IPS-NIHi7 (cell line): ENCODE measurements around the gene ART4.

Experiments used
- DNase-seq: peaks from one replicate; pipeline ENCODE4 v3.0.0; 2012; ENCODE audit warnings: mixed read lengths; ENCODE audit errors: extremely low spot score

The ART4 gene

DNA sequence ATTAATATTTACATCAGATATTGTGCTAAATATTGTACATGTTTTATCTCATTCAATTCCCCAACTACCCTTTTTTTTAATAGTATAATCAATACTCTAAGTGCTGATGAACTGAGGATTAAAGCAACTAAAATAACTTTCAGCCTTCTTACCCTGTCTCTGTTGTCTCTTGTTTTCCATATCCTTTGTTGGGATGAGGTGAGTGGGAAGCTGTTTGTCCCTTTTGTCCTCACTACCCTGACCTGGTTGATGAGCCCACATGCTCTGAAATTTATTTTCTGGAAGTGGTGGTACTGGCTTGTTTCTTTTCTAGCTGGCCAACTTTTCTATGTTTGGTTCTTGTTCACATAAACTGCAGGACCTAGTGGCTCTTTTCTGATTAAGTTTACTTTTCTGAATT lies 9.6 kb upstream of the ART4 start:
- no peak for DNase-seq

DNA sequence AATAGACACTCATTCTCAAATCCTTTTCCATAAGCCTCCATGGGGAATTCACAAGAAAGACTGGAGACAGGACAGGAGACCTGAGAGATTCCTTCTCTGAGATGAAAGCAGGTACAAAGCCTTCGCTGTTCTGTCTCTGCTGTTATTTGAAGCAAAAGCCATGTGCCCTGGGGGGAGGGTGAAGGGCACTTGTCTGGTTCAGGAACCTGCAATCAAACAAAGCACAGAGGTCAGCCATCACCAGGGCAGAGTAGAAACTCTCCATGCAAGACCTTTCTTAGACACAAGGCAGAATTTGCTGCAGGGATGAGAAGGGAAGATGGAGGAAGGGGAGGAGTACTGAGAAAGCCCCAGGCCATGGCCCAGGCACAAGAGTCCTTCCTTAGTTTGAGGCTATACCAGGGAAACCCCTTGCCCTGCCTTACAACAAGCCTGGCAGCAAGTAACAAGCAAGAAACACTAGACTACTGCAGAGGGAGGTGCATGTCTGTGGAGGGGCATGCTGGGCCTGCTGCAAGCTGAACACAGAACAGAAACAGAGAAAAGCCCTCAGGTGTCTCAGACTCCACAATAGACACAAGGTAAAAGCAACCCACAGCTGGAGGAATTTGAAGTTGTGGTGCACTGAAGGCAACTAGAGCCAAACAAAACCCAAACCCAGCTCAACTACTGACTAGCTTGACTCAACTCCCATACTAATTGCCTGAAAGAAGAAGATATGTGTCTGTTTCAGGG lies 7.8 kb upstream of the ART4 start:
- DNase-seq = no peak

DNA sequence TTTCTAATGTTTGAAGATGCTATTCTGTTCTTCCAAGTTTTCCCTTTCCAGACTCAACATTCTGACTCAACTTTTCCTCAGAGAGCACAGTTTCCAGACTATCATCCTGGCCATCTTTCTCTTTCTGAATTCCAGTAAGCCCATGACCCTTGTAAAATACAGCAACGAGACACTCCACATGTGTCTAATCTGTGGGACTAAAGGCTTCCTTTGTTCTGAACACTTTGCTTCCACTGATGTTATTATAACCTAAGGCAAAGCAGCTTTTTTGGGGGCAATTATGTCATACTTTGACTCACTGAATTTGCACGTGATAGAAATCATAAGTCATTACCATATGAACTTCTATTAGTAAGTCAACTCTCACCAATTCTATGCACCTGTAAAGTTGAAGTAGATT lies 6.3 kb upstream of the ART4 start:
- no peak for DNase-seq

DNA sequence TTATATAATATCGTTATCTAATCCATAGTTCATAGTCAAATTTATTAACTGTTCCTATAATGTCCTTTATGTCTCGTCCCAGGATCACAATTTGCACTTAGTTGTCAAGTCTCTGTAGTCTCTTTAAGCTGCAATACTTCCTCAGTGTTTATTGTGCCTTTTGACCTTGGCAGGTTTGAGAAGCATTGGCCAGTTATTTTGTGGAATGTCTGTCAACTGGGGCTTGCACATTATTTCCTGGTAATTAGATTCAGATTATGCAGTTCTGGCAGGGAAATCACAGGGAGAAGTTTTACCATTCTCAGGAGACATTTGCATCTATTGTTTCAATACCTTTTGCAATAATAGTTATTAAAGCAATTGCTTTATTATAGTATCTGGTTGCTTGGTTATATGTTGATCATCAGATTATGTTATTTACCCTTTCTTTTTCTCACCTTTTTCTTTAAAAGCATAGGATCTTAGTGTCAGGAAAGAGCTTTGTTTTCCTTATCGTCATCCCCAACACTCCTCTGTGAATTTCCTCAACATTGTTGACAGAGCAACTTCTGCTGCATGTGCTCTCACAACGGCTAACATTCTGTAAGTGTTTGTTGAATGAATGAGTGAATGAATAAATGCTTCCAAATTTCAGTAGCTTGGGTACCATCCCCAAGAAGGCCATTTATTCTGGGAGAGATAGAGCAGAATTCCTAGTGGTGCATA lies 3.7 kb upstream of the ART4 start:
- no peak for DNase-seq

GRCh38 chr12:14846042-14846587 lies 2.8 kb upstream of the ART4 start:
- DNase-seq = no peak

GRCh38 chr12:14845350-14845750 lies 2.0 kb upstream of the ART4 start:
- DNase-seq = peak; percentile 67

GRCh38 chr12:14844401-14844800 lies 1.1 kb upstream of the ART4 start:
- DNase-seq = no peak

DNA sequence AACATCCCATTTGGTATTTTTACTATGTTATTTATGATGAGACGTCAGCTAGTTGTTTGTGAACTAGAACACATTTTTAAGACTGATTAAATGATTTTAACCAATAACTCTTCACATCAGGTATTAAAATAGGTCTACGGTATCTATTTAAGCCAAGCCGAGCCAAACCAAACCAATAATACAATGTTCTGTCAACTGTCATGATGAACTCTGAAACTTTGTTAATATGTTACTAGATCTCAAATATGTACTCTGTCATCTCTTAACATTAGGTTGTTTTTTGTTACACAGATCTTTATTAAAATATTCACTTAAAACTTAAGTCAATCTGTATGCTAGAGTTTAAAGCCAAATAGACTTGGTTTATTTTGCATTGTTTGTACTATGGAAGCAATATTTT lies 1.0 kb downstream of the ART4 start:
- no peak for DNase-seq

DNA sequence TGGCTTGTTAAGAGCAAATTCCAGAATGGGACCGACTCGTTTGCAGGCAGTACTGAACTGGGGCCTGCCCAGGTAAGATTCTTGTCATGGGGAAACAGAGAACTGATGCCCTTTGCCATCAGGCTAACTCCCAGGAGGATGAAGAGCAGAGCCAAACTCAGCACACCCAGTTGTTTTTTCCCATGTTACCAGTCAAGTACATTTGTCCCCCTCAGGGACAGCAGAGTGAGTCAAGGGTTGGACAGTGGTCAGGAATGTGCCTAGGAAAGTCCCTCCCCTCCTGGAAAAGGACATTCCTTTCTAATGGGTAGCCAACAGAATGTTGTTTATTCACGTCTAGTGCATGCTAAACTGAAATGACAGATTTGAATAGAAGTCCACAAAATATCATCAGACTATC lies 1.6 kb downstream of the ART4 start:
- no peak for DNase-seq

- no peak for DNase-seq
These were observed 2.7 kb downstream of the ART4 start for GRCh38 chr12:14840616-14841015.

- DNase-seq = no peak
These were observed 4.1 kb downstream of the ART4 start for GRCh38 chr12:14839262-14839661.

DNA sequence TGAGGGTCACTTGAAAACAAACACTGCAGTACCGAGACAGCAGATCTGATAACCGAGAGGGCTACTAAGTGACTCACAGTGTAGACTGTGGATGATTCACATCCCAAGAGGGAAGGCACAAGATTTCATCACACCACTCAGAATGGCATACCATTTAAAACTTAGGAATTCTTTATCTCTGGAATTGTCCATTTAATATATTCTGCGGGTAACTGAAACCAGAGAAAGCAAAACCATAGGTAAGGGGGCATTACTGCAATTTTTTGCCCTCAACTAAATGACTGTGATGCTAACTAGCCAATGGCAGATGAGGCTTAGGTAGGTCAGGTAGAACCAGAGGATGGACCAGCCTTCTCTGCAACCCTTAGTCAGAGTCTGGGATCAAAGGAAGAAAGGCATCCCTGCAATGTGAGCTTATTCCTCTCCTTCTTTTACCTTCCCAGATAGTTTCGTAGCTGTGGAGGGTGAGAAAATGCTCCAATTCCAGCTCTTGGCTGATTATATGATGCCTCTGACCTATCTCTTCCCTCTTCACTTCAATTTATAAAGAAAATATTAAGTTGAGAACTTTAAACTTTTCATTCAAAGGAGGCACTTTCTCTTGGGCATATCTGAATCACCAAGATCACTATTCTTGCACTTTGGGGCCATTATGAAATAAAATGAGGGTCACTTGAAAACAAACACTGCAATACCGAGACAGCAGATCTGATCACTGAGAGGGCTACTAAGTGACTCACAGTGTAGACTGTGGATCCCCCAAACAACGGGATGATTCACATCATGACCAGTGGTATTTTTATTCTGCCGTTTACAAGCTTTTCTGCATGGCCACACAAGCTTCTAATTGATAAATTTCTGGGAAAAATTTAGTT lies 6.8 kb downstream of the ART4 start:
- DNase-seq = no peak

DNA sequence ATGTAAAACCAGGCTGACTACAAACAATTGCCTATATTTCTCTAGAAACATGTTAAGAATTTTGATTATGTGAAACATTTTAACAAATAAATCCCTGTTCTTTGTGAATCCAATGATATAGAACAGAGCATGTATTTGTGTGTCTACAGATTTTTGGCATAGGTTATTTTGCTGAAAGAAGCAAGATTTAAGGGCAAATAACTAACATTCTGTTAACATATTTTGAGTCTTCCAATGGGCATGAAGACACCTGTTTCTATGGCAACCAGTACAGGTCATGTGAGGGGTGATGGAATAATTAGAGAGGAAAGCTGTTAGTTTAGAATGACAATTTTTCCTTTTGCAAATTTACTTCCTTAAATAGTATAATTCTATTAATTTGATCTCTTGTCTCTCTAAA lies 8.8 kb downstream of the ART4 start:
- DNase-seq = no peak

DNA sequence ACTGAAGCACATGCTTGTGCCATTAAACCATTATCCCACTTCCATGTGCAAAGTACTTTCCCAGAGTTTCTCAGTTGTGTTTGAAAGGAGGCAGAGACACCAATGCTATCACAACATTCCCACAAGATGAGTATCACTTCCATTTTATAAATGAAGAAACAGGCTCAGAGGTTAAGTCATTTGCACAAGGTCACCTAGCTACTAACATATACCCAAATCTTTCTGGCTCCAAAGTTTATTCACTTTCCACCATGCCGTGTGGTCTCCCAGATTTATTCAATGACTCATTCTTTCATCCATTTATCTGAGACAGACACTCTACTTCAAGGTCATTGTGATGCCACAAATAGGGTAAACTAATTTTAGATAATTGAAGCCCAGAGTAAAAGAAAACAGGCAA lies 9.4 kb downstream of the ART4 start:
- no peak for DNase-seq

GRCh38 chr12:14833336-14833735 lies 10.0 kb downstream of the ART4 start:
- no peak for DNase-seq

- DNase-seq = peak; percentile 37
These were observed 14.4 kb downstream of the ART4 start for GRCh38 chr12:14828892-14829291.

- DNase-seq = no peak
These were observed 16.3 kb downstream of the ART4 start for GRCh38 chr12:14827043-14827442.

DNA sequence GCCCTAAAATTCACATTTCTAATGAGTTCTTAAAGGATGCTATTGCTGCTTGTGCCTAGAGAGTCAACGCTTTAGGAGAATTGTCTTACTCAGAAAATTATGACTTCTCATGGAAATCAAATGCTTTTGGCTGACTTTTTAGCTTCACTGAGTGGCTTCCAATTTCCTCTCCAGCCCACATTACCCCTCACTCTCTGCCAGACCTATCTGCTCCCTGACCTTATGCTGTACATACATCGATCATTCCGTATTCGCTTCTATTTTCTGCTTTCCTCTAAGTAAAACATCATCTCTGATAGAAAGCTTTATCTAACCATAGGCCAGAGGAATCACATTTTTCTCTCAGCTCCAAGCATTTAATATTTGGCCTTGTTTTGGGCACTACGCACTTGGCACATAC lies 16.8 kb downstream of the ART4 start:
- DNase-seq = no peak

DNA sequence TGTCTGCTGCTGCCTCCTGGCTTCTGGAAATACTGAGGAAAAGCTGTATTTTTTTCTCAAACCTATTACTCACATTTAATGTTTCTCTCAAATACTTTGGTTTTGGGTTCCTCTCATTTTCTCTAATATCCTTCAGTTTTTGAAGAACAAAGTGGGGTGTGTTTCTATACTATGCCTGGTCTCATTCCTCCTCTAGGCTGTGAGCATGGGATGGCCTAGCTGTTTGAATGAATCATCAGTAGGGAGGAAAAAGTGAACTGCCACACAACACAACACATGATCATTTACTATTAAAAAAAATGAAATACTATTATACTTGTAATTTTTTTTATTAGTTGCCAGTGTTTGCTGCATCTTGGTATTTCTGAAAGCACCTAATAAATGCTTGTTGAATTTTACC lies 18.1 kb downstream of the ART4 start:
- no peak for DNase-seq

DNA sequence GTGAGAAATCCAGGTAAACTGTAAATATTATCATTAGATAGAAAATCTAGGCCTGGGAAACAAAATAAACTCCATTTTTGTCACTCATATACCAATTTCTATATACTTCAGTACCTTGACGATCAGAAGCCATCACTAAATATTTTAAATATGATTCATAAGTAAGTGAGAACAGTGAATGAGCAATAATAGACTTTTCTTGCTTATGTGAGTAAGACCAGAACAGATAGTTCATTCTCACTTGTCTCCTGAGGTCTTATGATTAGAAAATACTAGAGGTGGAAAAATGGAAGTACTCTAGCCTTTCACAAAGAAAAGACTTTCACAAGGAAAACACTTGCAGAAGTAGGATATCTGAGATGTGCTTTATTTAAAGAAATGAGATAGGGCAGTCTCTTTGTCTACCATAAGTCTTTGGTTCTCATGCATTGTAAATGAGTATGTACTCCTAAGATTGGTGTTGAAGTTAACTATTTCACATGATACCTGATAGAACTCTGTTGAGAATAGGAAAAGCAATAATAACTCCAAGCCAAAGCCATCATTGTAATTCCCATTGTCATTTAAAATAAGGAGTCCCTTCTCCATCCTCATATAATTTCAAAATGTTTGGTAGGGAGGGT lies 19.2 kb downstream of the ART4 start:
- DNase-seq = no peak

GRCh38 chr12:14814014-14814413 lies 29.3 kb downstream of the ART4 start, which contains the start of gene SMCO3:
TSS of gene SMCO3 (minus strand) at chr12:14814182. CDS start at chr12:14806680, 7,502 bp downstream.
- no peak for DNase-seq

DNA sequence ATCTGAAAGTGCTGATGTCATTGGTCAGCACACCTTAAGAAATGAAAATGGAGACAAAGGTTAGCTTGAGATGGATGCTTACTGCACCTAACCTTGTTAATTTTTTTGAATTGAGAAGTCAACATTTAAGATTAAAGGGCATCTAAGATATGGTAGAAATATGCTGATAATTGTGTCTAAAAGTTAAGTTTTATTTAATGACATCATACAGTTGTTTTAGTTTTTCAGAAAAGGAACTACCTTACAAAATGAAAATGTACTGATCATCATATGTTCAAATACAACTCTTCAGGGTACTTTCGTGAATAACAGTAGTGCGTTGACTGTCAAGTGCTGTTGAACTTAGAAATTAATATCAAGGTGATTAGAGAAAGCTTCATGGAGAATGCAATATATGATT lies 31.8 kb downstream of the ART4 start:
- DNase-seq = no peak
